HCT116 (cell line): ENCODE results near the gene TFPT.

Experiments used
- ELF1 ChIP-seq: IDR thresholded peaks from 2 replicates; pipeline ENCODE4 v1.6.1; 2012; ENCODE audit warnings: low read depth, borderline replicate concordance
- EZH2phosphoT487 ChIP-seq: fragments of 200-600 bp; IDR thresholded peaks from 2 replicates; pipeline ENCODE4 v1.6.1; 2018; ENCODE audit warnings: antibody characterized with exemption, borderline replicate concordance
- MAX ChIP-seq: IDR thresholded peaks from 2 replicates; pipeline ENCODE4 v1.6.1; 2012
- POLR2A ChIP-seq: IDR thresholded peaks from 2 replicates; pipeline ENCODE4 v1.7.0; 2011; ENCODE audit warnings: borderline replicate concordance; ENCODE audit not compliant: insufficient read depth, insufficient read length; ENCODE audit errors: extremely low read depth
- YY1 ChIP-seq: IDR thresholded peaks from 2 replicates; pipeline ENCODE4 v1.6.1; 2011; ENCODE audit warnings: low read length, low read depth, moderate library complexity, mild to moderate bottlenecking; ENCODE audit not compliant: insufficient replicate concordance; ENCODE audit errors: extremely low read depth
- TF ChIP-seq, protein P1 (sequence below), 3 experiments: fragments of 200-600 bp in 1 of 3; sonication (generic) in 1 of 3; IDR thresholded peaks in 2 of 3; conservative IDR thresholded peaks in 1 of 3; 2 replicates each; pipeline ENCODE4 v1.5.1; 2012 to 2017; ENCODE audit warnings: low read depth in 2 of 3, low read length in 2 of 3, antibody characterized with exemption in 1 of 3, borderline replicate concordance in 1 of 3, control low read depth in 1 of 3, mild to moderate bottlenecking in 1 of 3, mixed read lengths in 1 of 3, mixed run types in 1 of 3, moderate library complexity in 1 of 3; ENCODE audit not compliant: insufficient read depth in 1 of 3

DNA sequence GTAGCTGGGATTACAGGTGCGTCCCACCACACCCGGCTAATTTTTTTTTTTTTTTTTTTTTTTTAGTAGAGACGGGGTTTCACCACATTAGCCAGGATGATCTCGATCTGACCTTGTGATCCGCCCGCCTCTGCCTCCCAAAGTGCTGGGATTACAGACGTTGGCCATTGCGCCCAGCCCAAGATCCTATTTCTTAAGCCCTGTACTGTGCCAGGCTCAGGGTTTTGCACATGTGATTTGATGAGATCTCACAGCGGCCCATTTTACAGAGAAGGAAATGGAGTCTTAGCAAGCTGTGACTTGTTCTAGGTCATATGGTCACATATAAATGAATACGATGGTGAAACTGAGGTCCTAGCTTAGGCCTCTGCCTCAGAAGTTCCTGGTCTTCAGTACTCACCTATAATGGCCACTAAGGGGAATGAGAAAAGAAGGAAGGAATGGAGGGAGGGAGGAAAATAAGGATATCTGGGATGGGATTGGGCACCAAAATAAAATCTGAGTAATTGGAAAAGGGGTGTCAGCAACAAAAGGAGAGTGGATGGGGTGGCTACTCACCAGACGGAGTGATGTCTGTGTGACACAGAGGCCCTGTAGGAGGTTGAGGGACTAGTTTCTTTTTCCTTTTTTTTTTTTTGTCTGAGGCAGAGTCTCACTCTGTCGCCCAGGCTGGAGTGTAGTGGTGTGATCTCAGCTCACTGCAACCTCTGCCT, 16.1 kb downstream of the TFPT start:
- TF ChIP-seq POLR2A, result no peak
- TF ChIP-seq, protein P1, sequence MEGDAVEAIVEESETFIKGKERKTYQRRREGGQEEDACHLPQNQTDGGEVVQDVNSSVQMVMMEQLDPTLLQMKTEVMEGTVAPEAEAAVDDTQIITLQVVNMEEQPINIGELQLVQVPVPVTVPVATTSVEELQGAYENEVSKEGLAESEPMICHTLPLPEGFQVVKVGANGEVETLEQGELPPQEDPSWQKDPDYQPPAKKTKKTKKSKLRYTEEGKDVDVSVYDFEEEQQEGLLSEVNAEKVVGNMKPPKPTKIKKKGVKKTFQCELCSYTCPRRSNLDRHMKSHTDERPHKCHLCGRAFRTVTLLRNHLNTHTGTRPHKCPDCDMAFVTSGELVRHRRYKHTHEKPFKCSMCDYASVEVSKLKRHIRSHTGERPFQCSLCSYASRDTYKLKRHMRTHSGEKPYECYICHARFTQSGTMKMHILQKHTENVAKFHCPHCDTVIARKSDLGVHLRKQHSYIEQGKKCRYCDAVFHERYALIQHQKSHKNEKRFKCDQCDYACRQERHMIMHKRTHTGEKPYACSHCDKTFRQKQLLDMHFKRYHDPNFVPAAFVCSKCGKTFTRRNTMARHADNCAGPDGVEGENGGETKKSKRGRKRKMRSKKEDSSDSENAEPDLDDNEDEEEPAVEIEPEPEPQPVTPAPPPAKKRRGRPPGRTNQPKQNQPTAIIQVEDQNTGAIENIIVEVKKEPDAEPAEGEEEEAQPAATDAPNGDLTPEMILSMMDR (IDR thresholded peaks at IDR 0.05 in 2 of 3, conservative IDR thresholded peaks at IDR 0.05 in 1 of 3; ENCODE audit: borderline replicate concordance in 1 of 3, insufficient read depth in 1 of 3, low read depth in 2 of 3, low read length in 2 of 3), result no peak
- TF ChIP-seq YY1, result no peak
- no peak for TF ChIP-seq EZH2phosphoT487
- TF ChIP-seq MAX, result no peak
- TF ChIP-seq ELF1, result no peak
